ENCODE data around the gene NT5C3B.

NT5C3B gene

DNA sequence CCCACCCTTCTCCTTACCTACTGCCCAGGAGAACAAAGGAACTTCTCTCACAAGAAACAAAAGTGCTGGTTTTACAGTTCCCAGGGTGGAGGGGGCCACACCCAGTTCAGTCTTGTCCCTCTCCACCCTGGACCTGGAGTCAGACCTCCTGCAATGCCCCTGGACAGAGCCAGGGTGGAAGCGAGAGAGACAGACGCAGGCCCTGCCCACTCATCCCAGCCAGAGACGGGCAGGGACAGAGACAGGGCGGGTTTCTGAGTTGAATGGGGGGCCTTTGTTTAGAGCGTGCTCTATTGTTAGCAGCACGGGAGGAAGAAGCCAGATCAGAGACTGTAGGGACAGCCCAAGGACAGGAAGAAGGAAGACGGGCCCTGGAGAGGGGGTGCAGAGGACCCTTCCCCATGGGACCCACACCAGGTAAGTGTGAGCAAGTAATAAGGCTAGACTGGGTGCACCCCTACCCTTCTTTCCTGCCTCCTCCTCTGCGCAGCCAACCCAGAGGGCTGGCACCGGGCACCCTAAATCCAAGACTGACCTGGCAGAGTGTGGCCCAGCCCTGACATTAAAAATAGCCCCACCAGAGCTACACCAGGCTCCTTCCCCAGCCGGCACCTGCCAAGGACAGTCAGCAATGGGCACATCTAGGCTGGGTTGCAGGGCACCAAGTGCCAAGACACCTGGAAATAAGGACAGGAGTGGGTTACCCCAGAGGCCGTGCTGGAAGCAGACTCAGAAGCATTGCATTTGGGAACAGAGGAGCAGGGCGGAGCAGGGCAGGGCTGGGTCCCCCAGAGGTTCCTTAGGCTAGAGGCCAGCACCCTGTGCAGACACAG, 60.4 kb downstream of the NT5C3B start:
- Histone ChIP-seq H3K9ac (ENCODE audit: low read depth, low read length) (no peak overlapping the region), H3K36me3 (ENCODE audit: insufficient read depth, low read length) (peaks cover 3% of the 10 kb centered on the region; the same call in 1 of the 2 replicates), H3K9me3 (ENCODE audit: control insufficient read depth, insufficient read depth, low read length) (no peaks in the 10 kb centered on the region), H3K4me1 (ENCODE audit: insufficient read depth, low read length) (peaks cover 35% of the 10 kb centered on the region)
